GM10266 (cell line): ENCODE data around the gene BBS10.
"Not testable (repeated sequence)": the region's sequence is repeated elsewhere in the genome, so short reads cannot be mapped to it uniquely, and the experiment has no call there.

Experiments used
- DNase-seq: peaks from one replicate; pipeline ENCODE4 v3.0.0; 2012; ENCODE audit errors: extremely low spot score
- CTCF ChIP-seq: IDR thresholded peaks from 2 replicates; pipeline ENCODE4 v1.5.1; 2012; ENCODE audit warnings: mild to moderate bottlenecking, low read depth; ENCODE audit not compliant: control insufficient read depth, insufficient read depth; ENCODE audit errors: missing control alignments

BBS10 gene

GRCh38 chr12:76348079-76348901 is at the start of gene BBS10:
Gene BBS10 (minus strand): TSS chr12:76348415. CDS start chr12:76348358, 57 bp downstream.
- TF ChIP-seq CTCF, result peak; percentile 55

GRCh38 chr12:76391461-76391860 is 43.2 kb upstream of the BBS10 start:
- DNase-seq, result no peak
- no peak for TF ChIP-seq CTCF

More at GRCh38 chr12:76348079-76348901, at the start of gene BBS10:
- peak; percentile 83 for DNase-seq

- no peak for DNase-seq
- TF ChIP-seq CTCF, result no peak
These were observed 39.4 kb upstream of the BBS10 start for GRCh38 chr12:76387614-76388013.

GRCh38 chr12:76384560-76384959 is 36.3 kb upstream of the BBS10 start:
- TF ChIP-seq CTCF, result no peak
- no peak for DNase-seq

GRCh38 chr12:76383988-76384387 is 35.8 kb upstream of the BBS10 start:
- no peak for TF ChIP-seq CTCF
- DNase-seq, result no peak

- DNase-seq, result no peak
- TF ChIP-seq CTCF, result no peak
These were observed 31.0 kb upstream of the BBS10 start for GRCh38 chr12:76379261-76379660.

- DNase-seq, result not testable (repeated sequence)
These were observed 28.7 kb upstream of the BBS10 start for GRCh38 chr12:76376876-76377275.
